D341Med (cell line): ENCODE measurements around the gene TRIP11.

Source experiments
- DNase-seq: peaks from one replicate; pipeline ENCODE4 v3.0.0; 2012; ENCODE audit warnings: low spot score

Gene TRIP11

GRCh38 chr14:91953170-91953985, 86.5 kb downstream of the TRIP11 start:
- no peak for DNase-seq

- peak; percentile 69 for DNase-seq
Observed at GRCh38 chr14:91947475-91948184, 92.2 kb downstream of the TRIP11 start, which contains the start of gene FBLN5. Gene FBLN5, minus strand, starts transcription at chr14:91947694. Its CDS starts 465 bp downstream, at chr14:91947229.

DNA sequence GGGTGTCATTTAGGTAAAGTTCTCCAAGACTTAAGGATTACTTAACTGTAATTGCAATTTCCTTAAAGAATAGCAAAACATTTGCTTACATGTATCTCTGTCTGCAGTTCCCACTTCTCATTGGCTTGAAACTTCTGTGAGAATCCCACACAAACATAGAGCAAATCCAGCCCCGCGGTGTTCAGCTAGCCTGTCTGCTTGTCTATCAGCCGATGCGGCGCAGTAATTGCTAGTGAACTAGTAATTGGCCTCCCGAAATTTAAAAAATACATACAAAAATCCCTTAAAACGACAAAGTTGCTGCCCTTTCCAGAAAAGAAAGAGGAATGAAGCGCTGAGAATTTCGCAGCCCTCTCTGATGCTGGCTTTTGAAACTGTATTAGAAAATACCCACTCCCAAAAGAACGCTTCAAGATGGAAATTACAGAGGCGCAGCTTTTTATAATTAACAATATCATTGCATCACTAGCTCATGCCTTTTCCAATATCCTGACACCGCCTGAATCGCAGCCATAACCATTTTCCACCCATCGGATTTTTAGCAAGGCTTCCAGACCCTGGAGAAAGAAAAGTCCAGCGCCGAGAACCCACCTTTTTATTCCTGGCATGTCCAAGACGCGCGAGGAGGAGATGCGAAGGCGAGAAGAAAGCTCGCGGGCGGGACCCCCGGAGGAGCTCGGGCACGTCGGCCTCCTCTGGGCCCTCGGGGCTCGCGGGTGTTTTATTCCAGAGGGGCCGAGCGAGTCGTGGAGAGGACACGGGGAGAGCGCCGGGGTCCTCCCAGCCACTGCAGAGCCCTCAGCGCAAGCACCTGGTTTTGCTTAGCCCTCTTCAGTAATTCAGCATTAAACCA, 93.0 kb downstream of the TRIP11 start:
- peak; percentile 49 for DNase-seq

- DNase-seq: no peak
Observed at GRCh38 chr14:91945751-91946621, 93.9 kb downstream of the TRIP11 start.

DNA sequence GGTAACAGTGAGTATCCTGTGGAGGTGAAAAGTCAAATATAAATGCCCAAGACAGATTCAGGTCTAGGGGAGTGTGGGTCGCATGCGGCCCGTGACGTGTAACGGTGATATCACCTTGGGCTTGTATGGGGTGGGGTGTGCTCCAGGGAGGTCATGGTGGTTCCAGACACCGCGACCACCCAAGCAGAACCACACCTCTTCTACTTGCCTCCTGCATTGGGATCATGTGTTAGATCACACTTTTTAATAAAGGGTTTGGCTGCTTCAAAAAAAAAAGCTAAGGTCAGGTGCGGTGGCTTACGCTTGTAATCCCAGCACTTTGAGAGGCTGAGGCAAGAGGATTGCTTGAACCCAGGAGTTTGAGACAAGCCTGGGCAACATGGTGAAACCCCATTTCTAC, 96.9 kb downstream of the TRIP11 start:
- DNase-seq: no peak

DNA sequence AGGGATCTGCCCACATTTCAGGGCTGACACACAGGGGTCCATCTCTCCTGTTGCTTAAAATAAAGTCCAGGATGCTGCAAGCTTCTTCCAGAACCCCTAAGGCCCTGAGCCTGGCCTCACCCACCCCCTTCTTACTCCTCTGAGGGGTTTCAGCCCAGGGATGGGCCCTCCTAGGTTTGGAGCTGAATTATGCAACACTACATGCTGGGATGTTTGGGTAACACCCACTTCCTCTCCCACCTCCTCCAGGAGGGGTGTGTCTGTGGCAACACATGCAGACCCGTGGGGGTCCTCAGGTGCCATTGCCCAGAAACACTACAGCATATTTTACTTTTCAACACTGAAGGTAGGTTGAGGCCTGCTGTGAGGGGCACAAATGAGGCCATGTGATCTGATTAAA, 97.7 kb downstream of the TRIP11 start:
- no peak for DNase-seq

- DNase-seq: no peak
Observed at GRCh38 chr14:91940209-91940608, 99.7 kb downstream of the TRIP11 start.

DNA sequence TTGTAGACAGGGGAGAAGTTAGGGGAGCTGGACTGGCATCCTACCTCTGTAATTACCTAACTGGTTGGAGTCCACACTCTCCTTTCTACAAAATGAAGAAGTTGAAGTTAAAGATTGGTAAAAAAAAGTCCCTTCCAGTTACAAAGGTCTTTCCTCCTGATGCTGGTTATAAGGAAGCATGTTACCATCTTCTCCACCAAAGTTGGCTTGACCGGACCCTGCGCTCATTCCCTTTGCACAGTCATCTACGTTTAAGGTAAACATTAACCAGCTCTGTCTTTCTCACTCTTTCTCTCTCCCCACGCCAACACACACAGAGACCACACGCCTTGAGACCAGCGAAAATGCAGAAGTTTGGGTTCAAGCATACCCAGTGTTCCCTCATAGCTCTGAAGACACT, 104.3 kb downstream of the TRIP11 start:
- DNase-seq: no peak

DNA sequence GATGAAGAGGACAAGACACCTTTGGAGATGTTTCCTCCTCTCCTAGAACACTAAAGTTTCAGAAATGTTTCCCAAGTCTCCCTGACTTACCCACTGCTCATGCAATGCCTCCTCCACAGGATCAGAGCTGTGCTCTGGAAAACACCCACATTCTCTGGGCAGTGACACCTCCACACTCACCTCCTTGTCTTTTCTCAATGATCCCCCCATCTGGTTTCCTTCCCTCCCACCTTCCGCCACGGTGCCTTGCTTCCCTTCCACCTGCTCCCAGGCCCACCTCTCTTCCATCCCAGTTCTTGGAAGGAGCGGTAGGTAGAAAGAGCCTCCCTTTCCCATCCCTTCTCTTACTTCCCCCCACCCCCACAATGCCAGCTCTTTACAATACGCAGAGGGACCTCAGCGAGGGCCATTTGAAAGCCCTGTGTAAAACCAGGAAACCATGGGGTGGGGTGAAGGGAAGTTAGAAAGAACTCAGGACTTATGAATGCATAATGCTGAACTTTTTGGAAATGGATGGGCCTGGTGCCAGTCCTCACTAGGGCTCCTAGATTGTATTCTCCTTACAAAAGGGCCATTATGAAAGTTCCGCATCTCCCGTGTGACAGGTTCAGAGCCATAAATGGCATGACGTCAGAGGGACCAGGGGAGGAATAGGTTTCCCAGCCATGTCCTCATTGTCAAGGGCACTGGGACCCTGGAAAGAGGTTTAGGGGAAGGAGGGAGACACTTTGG, 105.1 kb downstream of the TRIP11 start:
- no peak for DNase-seq

- DNase-seq: no peak
Observed at GRCh38 chr14:91931478-91932088, 108.3 kb downstream of the TRIP11 start.

DNA sequence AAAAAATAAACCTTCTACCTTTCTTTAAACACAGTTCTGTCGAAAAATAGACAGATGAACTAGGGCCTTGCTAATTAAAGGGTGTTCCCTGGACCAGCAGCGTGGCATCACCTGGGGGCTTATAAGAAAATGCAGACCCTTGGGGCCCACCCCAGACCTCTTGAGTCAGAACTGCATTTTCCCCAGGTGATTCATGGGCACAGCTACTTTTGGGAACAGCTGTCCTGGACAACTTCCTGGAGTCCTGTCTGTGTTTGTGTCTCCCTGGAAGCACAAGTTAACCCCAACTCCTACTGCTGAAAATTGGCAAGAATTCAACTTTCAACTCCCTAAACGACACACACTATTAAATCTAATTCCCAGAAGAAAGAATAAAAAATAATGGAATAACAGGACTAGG, 110.2 kb downstream of the TRIP11 start:
- DNase-seq: no peak

DNA sequence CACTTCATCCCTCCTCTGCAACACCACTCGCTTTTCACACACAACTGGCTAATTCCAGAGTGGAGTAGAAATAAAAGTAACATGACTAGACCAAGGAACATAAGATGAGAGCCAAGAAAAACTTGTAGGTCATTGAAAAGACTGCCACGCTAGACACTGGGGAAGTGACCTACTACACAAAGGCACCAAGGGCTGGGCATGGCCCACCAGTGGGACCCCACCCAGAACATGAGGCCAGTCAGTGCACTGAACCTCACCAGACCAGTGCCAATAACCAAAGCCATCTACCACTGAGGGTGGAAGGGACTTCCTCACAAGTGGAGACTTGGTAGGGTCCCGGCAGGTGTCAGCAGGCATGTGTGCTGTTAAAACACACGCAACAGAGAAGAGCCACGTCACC, 112.1 kb downstream of the TRIP11 start:
- no peak for DNase-seq

- no peak for DNase-seq
Observed at GRCh38 chr14:91927191-91927590, 112.7 kb downstream of the TRIP11 start.

DNA sequence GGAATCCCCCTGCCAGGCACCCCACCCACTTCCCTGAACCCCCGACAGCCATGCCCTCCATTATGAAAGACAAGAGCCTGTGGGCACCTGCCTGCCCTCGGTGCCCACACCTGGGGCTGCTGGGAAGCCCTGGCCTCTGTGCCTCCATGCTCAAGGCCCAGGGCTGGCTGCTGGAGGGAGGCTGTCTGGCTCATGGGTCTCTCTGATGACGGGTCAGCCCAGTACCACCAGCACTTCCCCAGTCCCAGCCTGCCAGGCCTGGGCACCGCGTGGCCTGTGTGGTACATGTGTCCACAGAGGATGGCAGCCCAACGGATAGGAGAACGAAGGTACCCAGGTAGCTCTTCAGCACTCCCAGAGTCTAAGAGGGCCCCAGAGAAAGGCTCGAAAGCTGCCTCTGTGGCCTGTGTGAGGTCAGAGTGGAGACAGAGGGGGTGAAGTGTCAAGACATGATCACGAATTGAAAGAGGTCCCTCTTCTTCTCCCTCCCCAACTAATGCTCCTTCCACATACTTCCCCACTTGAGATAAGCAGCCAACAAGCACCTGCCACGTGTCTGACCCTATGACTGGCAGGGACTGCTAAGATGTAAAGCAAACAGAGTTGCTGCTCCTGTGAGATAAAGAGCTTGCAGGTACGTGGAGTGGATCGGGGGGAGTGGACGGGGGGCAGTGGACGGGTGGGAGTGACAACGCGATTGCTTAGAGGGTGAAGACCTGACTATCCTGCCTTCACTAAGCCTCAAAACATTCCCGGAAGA, 113.5 kb downstream of the TRIP11 start:
- DNase-seq: no peak

DNA sequence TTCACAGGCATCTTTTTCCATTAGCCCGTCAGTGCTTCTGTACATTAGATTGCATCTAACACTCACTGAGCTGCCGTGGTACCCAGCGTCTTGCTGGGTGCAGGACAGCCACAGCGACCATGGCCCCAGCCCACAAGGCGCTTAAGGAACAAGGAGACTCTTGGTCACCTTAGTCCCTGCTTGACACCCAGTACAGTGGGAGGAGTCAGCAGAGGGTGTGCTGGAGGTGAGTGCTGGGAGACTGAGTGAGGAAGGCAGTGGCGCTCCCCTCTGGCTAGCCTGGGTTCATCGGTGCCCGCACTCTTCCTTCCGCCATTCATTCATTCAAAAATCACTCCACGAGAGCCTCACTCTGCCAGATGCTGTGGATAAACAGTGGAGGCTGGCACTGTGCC, 114.1 kb downstream of the TRIP11 start:
- DNase-seq: no peak

DNA sequence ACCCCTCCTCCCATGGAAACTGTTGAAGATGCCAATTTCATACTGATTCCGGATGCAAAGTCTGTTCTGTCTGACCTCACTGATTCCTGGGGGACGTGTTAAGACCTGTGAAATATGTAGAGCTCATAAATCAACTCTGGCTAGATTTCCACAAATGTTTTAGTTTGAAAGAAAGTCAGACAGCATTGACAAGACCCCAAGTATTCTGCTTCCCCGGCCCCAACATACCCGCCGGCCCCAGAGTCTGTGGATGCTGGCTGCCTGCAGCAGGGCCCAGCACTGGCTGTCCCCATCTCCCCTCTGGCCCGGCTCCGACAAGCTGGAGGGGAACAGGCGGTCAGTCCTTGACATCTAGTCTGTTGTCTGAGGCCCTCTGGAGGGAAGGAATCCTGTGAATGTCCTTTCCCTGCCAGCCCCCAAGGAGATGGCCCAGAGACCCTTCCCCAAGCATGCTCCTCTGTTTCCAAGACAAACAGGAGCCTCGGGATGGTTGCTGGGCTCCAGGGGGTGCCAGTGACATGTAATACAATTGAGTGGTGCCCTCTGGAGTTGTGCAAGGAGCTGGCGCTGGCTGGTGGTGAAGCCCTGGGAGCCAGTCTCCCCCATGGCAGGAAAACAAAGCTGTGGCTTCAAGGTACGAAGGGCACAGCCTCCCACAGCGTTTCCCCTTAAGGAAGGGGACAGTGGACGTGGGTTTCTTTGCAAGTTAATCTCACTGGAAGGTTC, 114.7 kb downstream of the TRIP11 start:
- DNase-seq: no peak

DNA sequence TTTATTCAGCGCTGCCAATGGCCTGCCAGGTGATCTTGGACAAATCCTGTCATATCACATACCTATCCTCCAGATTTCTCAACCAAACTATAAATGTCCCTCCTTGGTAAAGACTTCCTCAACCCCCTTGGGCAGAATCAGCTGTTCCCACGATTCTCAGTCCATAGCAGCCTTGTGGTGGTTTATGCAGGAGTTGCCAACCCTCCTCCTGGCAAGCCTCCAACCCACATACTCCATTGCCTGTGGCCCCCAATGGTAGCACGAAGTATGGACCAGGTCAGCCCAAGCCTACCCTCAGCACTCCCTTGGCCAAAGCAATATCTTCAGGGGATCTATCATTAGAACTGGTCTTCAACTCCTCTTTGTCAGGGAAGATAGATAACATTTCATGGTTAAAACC, 119.3 kb downstream of the TRIP11 start:
- no peak for DNase-seq

- DNase-seq: no peak
Observed at GRCh38 chr14:91919814-91920213, 120.0 kb downstream of the TRIP11 start.
